NCI-H1105 treated with DMSO at 0.1 percent for 48 hours (cell line): Measurements from ENCODE around the gene ZBTB11.
"Not testable (repeated sequence)": the region's sequence is repeated elsewhere in the genome, so short reads cannot be mapped to it uniquely, and the experiment has no call there.

Source experiments
- DNase-seq: peaks from one replicate; lab custom pipeline; 2025; lab: John Stamatoyannopoulos, UW

Gene ZBTB11

DNA sequence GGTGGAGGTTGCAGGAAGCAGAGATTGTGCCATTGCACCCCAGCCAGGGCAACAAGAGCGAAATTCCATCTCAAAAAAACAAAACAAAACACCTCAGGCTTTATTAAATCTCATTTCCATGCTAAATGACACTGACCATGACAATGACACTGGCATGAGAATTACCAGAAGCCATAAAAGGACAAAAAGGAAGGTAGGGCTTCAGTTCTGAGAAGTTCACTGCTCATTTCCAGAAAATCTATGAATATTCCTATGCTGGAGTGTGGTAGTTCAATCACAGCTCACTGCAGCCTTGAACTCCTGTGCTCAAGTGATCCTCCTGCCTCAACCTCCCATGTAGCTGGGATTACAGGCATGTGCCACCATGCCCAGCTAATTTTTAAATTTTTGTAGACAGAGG is 58.2 kb downstream of the ZBTB11 start:
- DNase-seq, result no peak

GRCh38 chr3:101617478-101617877 is 59.5 kb downstream of the ZBTB11 start:
- DNase-seq, result no peak

- no peak for DNase-seq
Observed at GRCh38 chr3:101615525-101615924, 61.4 kb downstream of the ZBTB11 start.

DNA sequence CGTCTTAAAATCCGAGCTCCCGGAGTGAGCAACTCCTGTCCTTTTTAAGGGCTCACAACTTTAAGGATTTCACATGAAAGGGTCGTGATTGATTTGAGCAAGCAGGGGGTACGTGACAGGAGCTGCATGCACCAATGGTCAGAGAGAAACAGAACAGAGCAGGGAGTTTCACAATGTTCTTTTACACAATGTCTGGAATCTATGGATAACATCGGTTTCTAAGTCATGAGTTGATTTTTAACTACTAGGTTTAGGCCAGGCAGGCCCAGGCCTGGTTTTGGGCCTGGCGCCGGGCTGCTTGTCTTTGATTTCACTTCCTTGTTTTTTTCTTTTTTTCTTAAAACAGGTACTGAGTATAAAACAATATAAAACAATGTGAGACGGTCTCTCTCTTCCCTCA is 63.9 kb downstream of the ZBTB11 start:
- DNase-seq, result not testable (repeated sequence)

GRCh38 chr3:101611023-101611422 is 65.9 kb downstream of the ZBTB11 start:
- no peak for DNase-seq

DNA sequence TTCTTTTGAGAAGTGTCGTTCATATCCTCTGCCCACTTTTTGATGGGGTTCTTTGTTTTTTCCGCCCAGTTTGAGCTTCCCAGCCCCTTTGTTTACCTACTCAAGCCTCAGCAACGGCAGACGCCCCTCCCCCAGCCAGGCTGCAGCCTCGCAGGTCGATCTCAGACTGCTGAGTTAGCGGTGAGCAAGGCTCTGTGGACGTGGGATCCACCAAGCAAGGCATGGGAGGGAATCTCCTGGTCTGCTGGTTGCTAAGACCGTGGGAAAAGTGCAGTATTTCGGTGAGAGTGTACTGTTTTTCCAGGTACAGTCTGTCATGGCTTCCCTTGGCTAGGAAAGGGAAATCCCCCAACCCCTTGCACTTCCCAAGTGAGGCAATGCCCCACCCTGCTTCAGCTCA is 71.5 kb downstream of the ZBTB11 start:
- not testable (repeated sequence) for DNase-seq

DNA sequence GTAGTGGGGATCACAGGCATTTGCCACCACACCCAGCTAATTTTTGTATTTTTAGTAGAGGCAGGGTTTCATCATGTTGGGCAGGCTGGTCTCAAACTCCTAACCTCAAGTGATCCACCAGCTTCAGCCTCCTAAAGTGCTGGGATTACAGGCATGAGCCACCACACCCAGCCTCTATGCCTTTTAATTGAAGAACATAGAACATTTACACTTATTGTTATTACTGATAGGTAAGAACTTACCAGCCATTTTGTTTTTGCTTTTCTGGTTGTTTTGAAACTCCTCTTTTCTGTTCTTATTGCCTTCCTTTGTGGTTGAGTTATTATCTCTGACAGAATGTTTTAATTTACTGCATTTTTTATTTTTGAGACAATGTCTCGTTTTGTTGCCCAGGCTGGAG is 73.7 kb downstream of the ZBTB11 start:
- DNase-seq, result no peak

DNA sequence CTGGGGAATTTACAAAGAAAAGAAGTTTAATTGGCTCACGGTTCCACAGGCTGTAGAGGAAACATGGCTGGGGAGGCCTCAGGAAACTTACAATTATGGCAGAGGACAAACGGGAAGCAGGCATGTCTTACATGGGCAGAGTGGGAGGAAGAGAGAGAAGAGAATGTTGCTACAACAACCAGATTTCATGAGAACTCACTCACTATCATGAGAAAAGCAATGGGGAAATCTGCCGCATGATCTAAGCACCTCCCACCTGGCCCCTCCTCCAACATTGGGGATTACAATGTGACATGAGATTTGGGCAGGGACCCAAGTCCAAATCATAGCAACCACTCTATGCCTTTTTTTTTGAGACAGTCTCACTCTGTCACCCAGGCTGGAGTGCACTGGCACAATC is 74.2 kb downstream of the ZBTB11 start:
- no peak for DNase-seq
